SK-N-SH treated with all-trans-retinoic acid at 6 μM for 48 hours (cell line): Measurements from ENCODE around the gene PRKG1.

Experiments
- ATAC-seq: fragments of 200-7000 bp; cut with Tn5 transposase; 3 replicates; pipeline ENCODE4 v1.9.1; 2020; ENCODE audit warnings: mild to moderate bottlenecking, moderate library complexity
- BACH2 ChIP-seq: fragments of 250-450 bp; sonication (Bioruptor Pico); IDR thresholded peaks from 2 replicates; pipeline ENCODE4 v1.9.0; 2021; ENCODE audit warnings: mild to moderate bottlenecking, borderline replicate concordance
- CSDC2 ChIP-seq: fragments of 250-450 bp; sonication (Bioruptor Pico); IDR thresholded peaks from 2 replicates; pipeline ENCODE4 v1.5.0; 2020; ENCODE audit warnings: mild to moderate bottlenecking, moderate library complexity
- GLIS3 ChIP-seq: fragments of 250-450 bp; sonication (Bioruptor Pico); IDR thresholded peaks from 2 replicates; pipeline ENCODE4 v1.5.0; 2020; ENCODE audit warnings: mild to moderate bottlenecking, moderate library complexity
- ISL1 ChIP-seq: fragments of 250-450 bp; sonication (Bioruptor Pico); IDR thresholded peaks from 2 replicates; pipeline ENCODE4 v2.1.2; 2022; ENCODE audit warnings: mild to moderate bottlenecking, moderate library complexity
- OSR1 ChIP-seq: fragments of 250-450 bp; sonication (Bioruptor Pico); IDR thresholded peaks from 2 replicates; pipeline ENCODE4 v1.8.0; 2022; ENCODE audit warnings: moderate library complexity, mild to moderate bottlenecking, inconsistent platforms
- PPARA ChIP-seq: fragments of 250-450 bp; sonication (Bioruptor Pico); IDR thresholded peaks from 2 replicates; pipeline ENCODE4 v1.5.0; 2020; ENCODE audit warnings: mild to moderate bottlenecking, borderline replicate concordance
- RARB ChIP-seq: fragments of 250-450 bp; sonication (Bioruptor Pico); IDR thresholded peaks from 2 replicates; pipeline ENCODE4 v1.8.0; 2021; ENCODE audit warnings: mild to moderate bottlenecking, moderate library complexity
- SNAI2 ChIP-seq: fragments of 250-450 bp; sonication (Bioruptor Pico); IDR thresholded peaks from 2 replicates; pipeline ENCODE4 v1.5.0; 2020; ENCODE audit warnings: mild to moderate bottlenecking, moderate library complexity
- TCF4 ChIP-seq: fragments of 250-450 bp; sonication (Bioruptor Pico); IDR thresholded peaks from 2 replicates; pipeline ENCODE4 v1.8.0; 2021; ENCODE audit warnings: mild to moderate bottlenecking, moderate library complexity, borderline replicate concordance
- TOX ChIP-seq: fragments of 250-450 bp; sonication (Bioruptor Pico); IDR thresholded peaks from 2 replicates; pipeline ENCODE4 v1.8.0; 2021; ENCODE audit warnings: mild to moderate bottlenecking, moderate library complexity, borderline replicate concordance
- ZC3H10 ChIP-seq: fragments of 250-450 bp; sonication (Bioruptor Pico); IDR thresholded peaks from 2 replicates; pipeline ENCODE4 v1.5.1; 2021; ENCODE audit warnings: mild to moderate bottlenecking, moderate library complexity
- ZFP3 ChIP-seq: fragments of 250-450 bp; sonication (Bioruptor Pico); IDR thresholded peaks from 2 replicates; pipeline ENCODE4 v1.5.0; 2020; ENCODE audit warnings: mild to moderate bottlenecking, moderate library complexity
- ZFP30 ChIP-seq: fragments of 450-650 bp; formaldehyde crosslinking; IDR thresholded peaks from 2 replicates; pipeline ENCODE4 v1.5.0; 2022; ENCODE audit warnings: mild to moderate bottlenecking, moderate library complexity
- ZNF565 ChIP-seq: fragments of 450-650 bp; formaldehyde crosslinking; conservative IDR thresholded peaks from 2 replicates; pipeline ENCODE4 v1.5.0; 2020; ENCODE audit warnings: low read depth, mild to moderate bottlenecking, moderate library complexity
- ZNF8 ChIP-seq: fragments of 450-650 bp; formaldehyde crosslinking; IDR thresholded peaks from 2 replicates; pipeline ENCODE4 v1.5.0; 2020; ENCODE audit warnings: mild to moderate bottlenecking, moderate library complexity
- TF ChIP-seq, protein P1 (sequence below): fragments of 250-450 bp; sonication (Bioruptor Pico); IDR thresholded peaks from 2 replicates; pipeline ENCODE4 v1.5.0; 2020; ENCODE audit warnings: mild to moderate bottlenecking, moderate library complexity
- TF ChIP-seq, protein P2 (sequence below): fragments of 250-450 bp; sonication (Bioruptor Pico); IDR thresholded peaks from 2 replicates; pipeline ENCODE4 v1.5.1; 2021; ENCODE audit warnings: mild to moderate bottlenecking, moderate library complexity
- TF ChIP-seq, protein P3 (sequence below): fragments of 250-450 bp; sonication (Bioruptor Pico); IDR thresholded peaks from 2 replicates; pipeline ENCODE4 v1.5.1; 2020; ENCODE audit warnings: low read depth, mild to moderate bottlenecking, moderate library complexity
- TF ChIP-seq, protein P4 (sequence below): fragments of 250-450 bp; sonication (Bioruptor Pico); IDR thresholded peaks from 2 replicates; pipeline ENCODE4 v1.8.0; 2021; ENCODE audit warnings: low read depth, mild to moderate bottlenecking, moderate library complexity, borderline replicate concordance
- TF ChIP-seq, protein P5 (sequence below): fragments of 250-450 bp; sonication (Bioruptor Pico); IDR thresholded peaks from 2 replicates; pipeline ENCODE4 v1.8.0; 2020; ENCODE audit warnings: mild to moderate bottlenecking, moderate library complexity, borderline replicate concordance

The PRKG1 gene

DNA sequence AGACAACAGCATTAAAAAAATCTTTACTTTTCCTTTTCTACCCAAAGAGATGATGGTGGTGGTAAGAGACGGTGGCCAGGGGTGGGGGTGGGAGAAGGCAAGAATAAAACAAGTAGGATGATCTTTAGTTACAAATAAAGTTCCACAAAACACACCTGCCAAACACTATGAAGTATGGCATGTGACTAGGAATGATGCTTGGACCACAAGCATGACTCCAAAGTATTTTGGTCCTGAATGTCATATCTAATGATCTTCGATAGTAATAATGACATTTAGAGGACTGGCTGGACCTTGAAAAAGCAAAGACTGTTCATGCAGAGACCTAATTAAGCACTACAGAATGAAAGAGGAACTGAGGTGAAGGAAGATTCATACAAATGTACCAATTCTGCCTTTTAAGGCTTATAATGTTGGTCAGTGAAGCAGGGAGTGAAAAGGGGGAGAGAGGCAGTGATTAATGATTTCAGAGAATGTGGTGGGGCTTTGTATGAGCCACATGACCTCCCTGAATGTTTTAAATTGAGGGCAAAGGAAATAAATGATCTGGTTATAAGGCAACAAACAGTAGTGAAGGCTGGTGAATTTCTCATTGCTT is 1210.2 kb downstream of the PRKG1 start:
- no peak for TF ChIP-seq GLIS3 (CRISPR knock-in tag)
- no peak for TF ChIP-seq ISL1 (CRISPR knock-in tag)
- no peak for TF ChIP-seq ZC3H10 (CRISPR knock-in tag)
- no peak for TF ChIP-seq BACH2 (CRISPR knock-in tag)
- TF ChIP-seq, protein P1, sequence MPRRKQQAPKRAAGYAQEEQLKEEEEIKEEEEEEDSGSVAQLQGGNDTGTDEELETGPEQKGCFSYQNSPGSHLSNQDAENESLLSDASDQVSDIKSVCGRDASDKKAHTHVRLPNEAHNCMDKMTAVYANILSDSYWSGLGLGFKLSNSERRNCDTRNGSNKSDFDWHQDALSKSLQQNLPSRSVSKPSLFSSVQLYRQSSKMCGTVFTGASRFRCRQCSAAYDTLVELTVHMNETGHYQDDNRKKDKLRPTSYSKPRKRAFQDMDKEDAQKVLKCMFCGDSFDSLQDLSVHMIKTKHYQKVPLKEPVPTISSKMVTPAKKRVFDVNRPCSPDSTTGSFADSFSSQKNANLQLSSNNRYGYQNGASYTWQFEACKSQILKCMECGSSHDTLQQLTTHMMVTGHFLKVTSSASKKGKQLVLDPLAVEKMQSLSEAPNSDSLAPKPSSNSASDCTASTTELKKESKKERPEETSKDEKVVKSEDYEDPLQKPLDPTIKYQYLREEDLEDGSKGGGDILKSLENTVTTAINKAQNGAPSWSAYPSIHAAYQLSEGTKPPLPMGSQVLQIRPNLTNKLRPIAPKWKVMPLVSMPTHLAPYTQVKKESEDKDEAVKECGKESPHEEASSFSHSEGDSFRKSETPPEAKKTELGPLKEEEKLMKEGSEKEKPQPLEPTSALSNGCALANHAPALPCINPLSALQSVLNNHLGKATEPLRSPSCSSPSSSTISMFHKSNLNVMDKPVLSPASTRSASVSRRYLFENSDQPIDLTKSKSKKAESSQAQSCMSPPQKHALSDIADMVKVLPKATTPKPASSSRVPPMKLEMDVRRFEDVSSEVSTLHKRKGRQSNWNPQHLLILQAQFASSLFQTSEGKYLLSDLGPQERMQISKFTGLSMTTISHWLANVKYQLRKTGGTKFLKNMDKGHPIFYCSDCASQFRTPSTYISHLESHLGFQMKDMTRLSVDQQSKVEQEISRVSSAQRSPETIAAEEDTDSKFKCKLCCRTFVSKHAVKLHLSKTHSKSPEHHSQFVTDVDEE (CRISPR knock-in tag), result no peak
- no peak for TF ChIP-seq ZNF8 (CRISPR knock-in tag)
- no peak for TF ChIP-seq ZFP30 (CRISPR knock-in tag)
- TF ChIP-seq RARB, result no peak
- TF ChIP-seq SNAI2 (CRISPR knock-in tag), result no peak
- no peak for TF ChIP-seq ZNF565 (CRISPR knock-in tag)
- no peak for TF ChIP-seq PPARA
- no peak for TF ChIP-seq OSR1
- TF ChIP-seq, protein P2, sequence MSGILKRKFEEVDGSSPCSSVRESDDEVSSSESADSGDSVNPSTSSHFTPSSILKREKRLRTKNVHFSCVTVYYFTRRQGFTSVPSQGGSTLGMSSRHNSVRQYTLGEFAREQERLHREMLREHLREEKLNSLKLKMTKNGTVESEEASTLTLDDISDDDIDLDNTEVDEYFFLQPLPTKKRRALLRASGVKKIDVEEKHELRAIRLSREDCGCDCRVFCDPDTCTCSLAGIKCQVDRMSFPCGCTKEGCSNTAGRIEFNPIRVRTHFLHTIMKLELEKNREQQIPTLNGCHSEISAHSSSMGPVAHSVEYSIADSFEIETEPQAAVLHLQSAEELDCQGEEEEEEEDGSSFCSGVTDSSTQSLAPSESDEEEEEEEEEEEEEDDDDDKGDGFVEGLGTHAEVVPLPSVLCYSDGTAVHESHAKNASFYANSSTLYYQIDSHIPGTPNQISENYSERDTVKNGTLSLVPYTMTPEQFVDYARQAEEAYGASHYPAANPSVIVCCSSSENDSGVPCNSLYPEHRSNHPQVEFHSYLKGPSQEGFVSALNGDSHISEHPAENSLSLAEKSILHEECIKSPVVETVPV (CRISPR knock-in tag), result no peak
- TF ChIP-seq ZFP3 (CRISPR knock-in tag), result no peak
- TF ChIP-seq, protein P3, sequence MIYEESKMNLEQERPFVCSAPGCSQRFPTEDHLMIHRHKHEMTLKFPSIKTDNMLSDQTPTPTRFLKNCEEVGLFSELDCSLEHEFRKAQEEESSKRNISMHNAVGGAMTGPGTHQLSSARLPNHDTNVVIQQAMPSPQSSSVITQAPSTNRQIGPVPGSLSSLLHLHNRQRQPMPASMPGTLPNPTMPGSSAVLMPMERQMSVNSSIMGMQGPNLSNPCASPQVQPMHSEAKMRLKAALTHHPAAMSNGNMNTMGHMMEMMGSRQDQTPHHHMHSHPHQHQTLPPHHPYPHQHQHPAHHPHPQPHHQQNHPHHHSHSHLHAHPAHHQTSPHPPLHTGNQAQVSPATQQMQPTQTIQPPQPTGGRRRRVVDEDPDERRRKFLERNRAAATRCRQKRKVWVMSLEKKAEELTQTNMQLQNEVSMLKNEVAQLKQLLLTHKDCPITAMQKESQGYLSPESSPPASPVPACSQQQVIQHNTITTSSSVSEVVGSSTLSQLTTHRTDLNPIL (CRISPR knock-in tag), result no peak
- no peak for TF ChIP-seq TCF4 (CRISPR knock-in tag)
- TF ChIP-seq, protein P4, sequence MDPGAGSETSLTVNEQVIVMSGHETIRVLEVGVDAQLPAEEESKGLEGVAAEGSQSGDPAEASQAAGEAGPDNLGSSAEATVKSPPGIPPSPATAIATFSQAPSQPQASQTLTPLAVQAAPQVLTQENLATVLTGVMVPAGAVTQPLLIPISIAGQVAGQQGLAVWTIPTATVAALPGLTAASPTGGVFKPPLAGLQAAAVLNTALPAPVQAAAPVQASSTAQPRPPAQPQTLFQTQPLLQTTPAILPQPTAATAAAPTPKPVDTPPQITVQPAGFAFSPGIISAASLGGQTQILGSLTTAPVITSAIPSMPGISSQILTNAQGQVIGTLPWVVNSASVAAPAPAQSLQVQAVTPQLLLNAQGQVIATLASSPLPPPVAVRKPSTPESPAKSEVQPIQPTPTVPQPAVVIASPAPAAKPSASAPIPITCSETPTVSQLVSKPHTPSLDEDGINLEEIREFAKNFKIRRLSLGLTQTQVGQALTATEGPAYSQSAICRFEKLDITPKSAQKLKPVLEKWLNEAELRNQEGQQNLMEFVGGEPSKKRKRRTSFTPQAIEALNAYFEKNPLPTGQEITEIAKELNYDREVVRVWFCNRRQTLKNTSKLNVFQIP, result no peak
- no peak for TF ChIP-seq CSDC2 (CRISPR knock-in tag)
- no peak for ATAC-seq

DNA sequence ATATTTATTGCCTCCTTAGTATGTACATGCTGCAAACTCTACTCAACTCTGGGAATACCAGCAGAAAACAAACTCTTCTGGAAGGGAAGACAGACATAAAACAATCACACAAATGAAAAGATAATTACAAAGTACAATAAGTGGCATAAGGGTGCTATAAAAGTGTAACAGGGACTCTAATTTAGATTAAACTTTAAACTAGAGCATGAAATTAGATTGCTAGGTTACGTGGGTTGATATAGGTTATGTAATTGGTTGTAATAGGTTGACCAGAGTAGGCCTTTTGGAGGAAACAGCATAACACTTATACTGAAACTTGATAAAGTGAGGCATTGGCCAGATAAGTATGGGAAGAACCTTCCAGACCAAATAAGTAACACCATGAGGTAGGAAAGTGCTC is 1213.6 kb downstream of the PRKG1 start:
- TF ChIP-seq, protein P2 (CRISPR knock-in tag), result no peak
- TF ChIP-seq PPARA, result no peak
- TF ChIP-seq, protein P3 (CRISPR knock-in tag), result no peak
- TF ChIP-seq TOX (CRISPR knock-in tag), result no peak
- TF ChIP-seq, protein P5, sequence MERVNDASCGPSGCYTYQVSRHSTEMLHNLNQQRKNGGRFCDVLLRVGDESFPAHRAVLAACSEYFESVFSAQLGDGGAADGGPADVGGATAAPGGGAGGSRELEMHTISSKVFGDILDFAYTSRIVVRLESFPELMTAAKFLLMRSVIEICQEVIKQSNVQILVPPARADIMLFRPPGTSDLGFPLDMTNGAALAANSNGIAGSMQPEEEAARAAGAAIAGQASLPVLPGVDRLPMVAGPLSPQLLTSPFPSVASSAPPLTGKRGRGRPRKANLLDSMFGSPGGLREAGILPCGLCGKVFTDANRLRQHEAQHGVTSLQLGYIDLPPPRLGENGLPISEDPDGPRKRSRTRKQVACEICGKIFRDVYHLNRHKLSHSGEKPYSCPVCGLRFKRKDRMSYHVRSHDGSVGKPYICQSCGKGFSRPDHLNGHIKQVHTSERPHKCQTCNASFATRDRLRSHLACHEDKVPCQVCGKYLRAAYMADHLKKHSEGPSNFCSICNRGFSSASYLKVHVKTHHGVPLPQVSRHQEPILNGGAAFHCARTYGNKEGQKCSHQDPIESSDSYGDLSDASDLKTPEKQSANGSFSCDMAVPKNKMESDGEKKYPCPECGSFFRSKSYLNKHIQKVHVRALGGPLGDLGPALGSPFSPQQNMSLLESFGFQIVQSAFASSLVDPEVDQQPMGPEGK (CRISPR knock-in tag), result no peak
- no peak for TF ChIP-seq TCF4 (CRISPR knock-in tag)
- ATAC-seq, result no peak
